SK-N-SH treated with all-trans-retinoic acid at 6 μM for 48 hours (cell line): ENCODE results near the gene FUT3.
"Not testable (repeated sequence)": the region's sequence is repeated elsewhere in the genome, so short reads cannot be mapped to it uniquely, and the experiment has no call there.

Experiments
- ATAC-seq: fragments of 200-7000 bp; cut with Tn5 transposase; 3 replicates; pipeline ENCODE4 v1.9.1; 2020; ENCODE audit warnings: mild to moderate bottlenecking, moderate library complexity
- ARNTL ChIP-seq: fragments of 450-650 bp; formaldehyde crosslinking; IDR thresholded peaks from 2 replicates; pipeline ENCODE4 v1.5.0; 2020; ENCODE audit warnings: low read depth, mild to moderate bottlenecking, moderate library complexity, borderline replicate concordance
- BACH2 ChIP-seq: fragments of 250-450 bp; sonication (Bioruptor Pico); IDR thresholded peaks from 2 replicates; pipeline ENCODE4 v1.9.0; 2021; ENCODE audit warnings: mild to moderate bottlenecking, borderline replicate concordance
- CSDC2 ChIP-seq: fragments of 250-450 bp; sonication (Bioruptor Pico); IDR thresholded peaks from 2 replicates; pipeline ENCODE4 v1.5.0; 2020; ENCODE audit warnings: mild to moderate bottlenecking, moderate library complexity
- ESRRG ChIP-seq: fragments of 250-450 bp; sonication (Bioruptor Pico); IDR thresholded peaks from 2 replicates; pipeline ENCODE4 v1.6.1; 2021; ENCODE audit warnings: mild to moderate bottlenecking
- GLIS3 ChIP-seq: fragments of 250-450 bp; sonication (Bioruptor Pico); IDR thresholded peaks from 2 replicates; pipeline ENCODE4 v1.5.0; 2020; ENCODE audit warnings: mild to moderate bottlenecking, moderate library complexity
- ISL1 ChIP-seq: fragments of 250-450 bp; sonication (Bioruptor Pico); IDR thresholded peaks from 2 replicates; pipeline ENCODE4 v2.1.2; 2022; ENCODE audit warnings: mild to moderate bottlenecking, moderate library complexity
- OSR1 ChIP-seq: fragments of 250-450 bp; sonication (Bioruptor Pico); IDR thresholded peaks from 2 replicates; pipeline ENCODE4 v1.8.0; 2022; ENCODE audit warnings: moderate library complexity, mild to moderate bottlenecking, inconsistent platforms
- PPARA ChIP-seq: fragments of 250-450 bp; sonication (Bioruptor Pico); IDR thresholded peaks from 2 replicates; pipeline ENCODE4 v1.5.0; 2020; ENCODE audit warnings: mild to moderate bottlenecking, borderline replicate concordance
- RARB ChIP-seq: fragments of 250-450 bp; sonication (Bioruptor Pico); IDR thresholded peaks from 2 replicates; pipeline ENCODE4 v1.8.0; 2021; ENCODE audit warnings: mild to moderate bottlenecking, moderate library complexity
- SNAI2 ChIP-seq: fragments of 250-450 bp; sonication (Bioruptor Pico); IDR thresholded peaks from 2 replicates; pipeline ENCODE4 v1.5.0; 2020; ENCODE audit warnings: mild to moderate bottlenecking, moderate library complexity
- TCF4 ChIP-seq: fragments of 250-450 bp; sonication (Bioruptor Pico); IDR thresholded peaks from 2 replicates; pipeline ENCODE4 v1.8.0; 2021; ENCODE audit warnings: mild to moderate bottlenecking, moderate library complexity, borderline replicate concordance
- TOX ChIP-seq: fragments of 250-450 bp; sonication (Bioruptor Pico); IDR thresholded peaks from 2 replicates; pipeline ENCODE4 v1.8.0; 2021; ENCODE audit warnings: mild to moderate bottlenecking, moderate library complexity, borderline replicate concordance
- ZC3H10 ChIP-seq: fragments of 250-450 bp; sonication (Bioruptor Pico); IDR thresholded peaks from 2 replicates; pipeline ENCODE4 v1.5.1; 2021; ENCODE audit warnings: mild to moderate bottlenecking, moderate library complexity
- ZFP3 ChIP-seq: fragments of 250-450 bp; sonication (Bioruptor Pico); IDR thresholded peaks from 2 replicates; pipeline ENCODE4 v1.5.0; 2020; ENCODE audit warnings: mild to moderate bottlenecking, moderate library complexity
- ZFP30 ChIP-seq: fragments of 450-650 bp; formaldehyde crosslinking; IDR thresholded peaks from 2 replicates; pipeline ENCODE4 v1.5.0; 2022; ENCODE audit warnings: mild to moderate bottlenecking, moderate library complexity
- ZNF565 ChIP-seq: fragments of 450-650 bp; formaldehyde crosslinking; conservative IDR thresholded peaks from 2 replicates; pipeline ENCODE4 v1.5.0; 2020; ENCODE audit warnings: low read depth, mild to moderate bottlenecking, moderate library complexity
- ZNF8 ChIP-seq: fragments of 450-650 bp; formaldehyde crosslinking; IDR thresholded peaks from 2 replicates; pipeline ENCODE4 v1.5.0; 2020; ENCODE audit warnings: mild to moderate bottlenecking, moderate library complexity
- TF ChIP-seq, protein P1 (sequence below): fragments of 250-450 bp; sonication (Bioruptor Pico); IDR thresholded peaks from 2 replicates; pipeline ENCODE4 v1.8.0; 2020; ENCODE audit warnings: mild to moderate bottlenecking, moderate library complexity, borderline replicate concordance
- TF ChIP-seq, protein P2 (sequence below): fragments of 250-450 bp; sonication (Bioruptor Pico); IDR thresholded peaks from 2 replicates; pipeline ENCODE4 v1.5.1; 2020; ENCODE audit warnings: low read depth, mild to moderate bottlenecking, moderate library complexity
- TF ChIP-seq, protein P3 (sequence below): fragments of 250-450 bp; sonication (Bioruptor Pico); IDR thresholded peaks from 2 replicates; pipeline ENCODE4 v1.8.0; 2021; ENCODE audit warnings: low read depth, mild to moderate bottlenecking, moderate library complexity, borderline replicate concordance
- TF ChIP-seq, protein P4 (sequence below): fragments of 250-450 bp; sonication (Bioruptor Pico); IDR thresholded peaks from 2 replicates; pipeline ENCODE4 v1.5.0; 2020; ENCODE audit warnings: mild to moderate bottlenecking, moderate library complexity

The FUT3 gene

DNA sequence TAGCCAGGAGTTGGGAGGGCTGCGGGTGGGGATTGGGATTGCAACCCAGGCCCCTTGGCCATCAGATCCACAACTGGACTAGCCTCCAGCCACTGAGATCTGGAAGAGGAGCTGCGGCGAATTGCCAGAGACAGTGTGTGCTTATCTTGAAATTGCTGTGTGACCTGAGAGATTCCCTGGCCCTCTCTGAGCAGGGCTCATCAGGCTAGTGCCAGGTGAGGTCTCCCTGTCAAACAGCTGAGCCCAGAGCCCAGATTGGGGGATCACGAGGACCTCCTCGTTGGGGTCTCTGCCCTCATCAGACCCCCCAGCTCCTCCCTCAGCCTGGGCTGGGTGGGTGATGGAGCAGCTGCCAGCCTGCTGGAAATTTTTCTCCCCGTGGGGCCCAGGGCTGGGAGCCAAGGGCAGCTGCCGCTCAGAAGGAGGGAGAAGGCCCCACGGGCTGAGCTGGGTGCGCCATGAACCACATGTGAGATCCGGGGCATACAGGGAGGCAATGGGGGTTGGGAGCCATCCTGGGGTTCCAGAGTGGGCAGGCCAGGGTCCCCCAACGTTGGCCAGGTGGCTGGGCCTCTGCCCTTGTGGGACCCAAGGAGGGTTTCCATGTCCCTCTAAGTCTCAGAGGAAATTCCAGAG is 11.9 kb upstream of the FUT3 start:
- ATAC-seq = no peak
- no peak for TF ChIP-seq OSR1 (CRISPR knock-in tag)
- no peak for TF ChIP-seq ZC3H10 (CRISPR knock-in tag)
- TF ChIP-seq RARB (CRISPR knock-in tag) = no peak
- no peak for TF ChIP-seq PPARA (CRISPR knock-in tag)
- no peak for TF ChIP-seq TOX (CRISPR knock-in tag)
- TF ChIP-seq ZNF565 (CRISPR knock-in tag) = no peak
- TF ChIP-seq, protein P1, sequence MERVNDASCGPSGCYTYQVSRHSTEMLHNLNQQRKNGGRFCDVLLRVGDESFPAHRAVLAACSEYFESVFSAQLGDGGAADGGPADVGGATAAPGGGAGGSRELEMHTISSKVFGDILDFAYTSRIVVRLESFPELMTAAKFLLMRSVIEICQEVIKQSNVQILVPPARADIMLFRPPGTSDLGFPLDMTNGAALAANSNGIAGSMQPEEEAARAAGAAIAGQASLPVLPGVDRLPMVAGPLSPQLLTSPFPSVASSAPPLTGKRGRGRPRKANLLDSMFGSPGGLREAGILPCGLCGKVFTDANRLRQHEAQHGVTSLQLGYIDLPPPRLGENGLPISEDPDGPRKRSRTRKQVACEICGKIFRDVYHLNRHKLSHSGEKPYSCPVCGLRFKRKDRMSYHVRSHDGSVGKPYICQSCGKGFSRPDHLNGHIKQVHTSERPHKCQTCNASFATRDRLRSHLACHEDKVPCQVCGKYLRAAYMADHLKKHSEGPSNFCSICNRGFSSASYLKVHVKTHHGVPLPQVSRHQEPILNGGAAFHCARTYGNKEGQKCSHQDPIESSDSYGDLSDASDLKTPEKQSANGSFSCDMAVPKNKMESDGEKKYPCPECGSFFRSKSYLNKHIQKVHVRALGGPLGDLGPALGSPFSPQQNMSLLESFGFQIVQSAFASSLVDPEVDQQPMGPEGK (CRISPR knock-in tag) = no peak
- TF ChIP-seq ESRRG (CRISPR knock-in tag) = no peak
- no peak for TF ChIP-seq ARNTL (CRISPR knock-in tag)
- TF ChIP-seq ZFP30 (CRISPR knock-in tag) = no peak
- TF ChIP-seq, protein P2, sequence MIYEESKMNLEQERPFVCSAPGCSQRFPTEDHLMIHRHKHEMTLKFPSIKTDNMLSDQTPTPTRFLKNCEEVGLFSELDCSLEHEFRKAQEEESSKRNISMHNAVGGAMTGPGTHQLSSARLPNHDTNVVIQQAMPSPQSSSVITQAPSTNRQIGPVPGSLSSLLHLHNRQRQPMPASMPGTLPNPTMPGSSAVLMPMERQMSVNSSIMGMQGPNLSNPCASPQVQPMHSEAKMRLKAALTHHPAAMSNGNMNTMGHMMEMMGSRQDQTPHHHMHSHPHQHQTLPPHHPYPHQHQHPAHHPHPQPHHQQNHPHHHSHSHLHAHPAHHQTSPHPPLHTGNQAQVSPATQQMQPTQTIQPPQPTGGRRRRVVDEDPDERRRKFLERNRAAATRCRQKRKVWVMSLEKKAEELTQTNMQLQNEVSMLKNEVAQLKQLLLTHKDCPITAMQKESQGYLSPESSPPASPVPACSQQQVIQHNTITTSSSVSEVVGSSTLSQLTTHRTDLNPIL (CRISPR knock-in tag) = no peak
- TF ChIP-seq, protein P3, sequence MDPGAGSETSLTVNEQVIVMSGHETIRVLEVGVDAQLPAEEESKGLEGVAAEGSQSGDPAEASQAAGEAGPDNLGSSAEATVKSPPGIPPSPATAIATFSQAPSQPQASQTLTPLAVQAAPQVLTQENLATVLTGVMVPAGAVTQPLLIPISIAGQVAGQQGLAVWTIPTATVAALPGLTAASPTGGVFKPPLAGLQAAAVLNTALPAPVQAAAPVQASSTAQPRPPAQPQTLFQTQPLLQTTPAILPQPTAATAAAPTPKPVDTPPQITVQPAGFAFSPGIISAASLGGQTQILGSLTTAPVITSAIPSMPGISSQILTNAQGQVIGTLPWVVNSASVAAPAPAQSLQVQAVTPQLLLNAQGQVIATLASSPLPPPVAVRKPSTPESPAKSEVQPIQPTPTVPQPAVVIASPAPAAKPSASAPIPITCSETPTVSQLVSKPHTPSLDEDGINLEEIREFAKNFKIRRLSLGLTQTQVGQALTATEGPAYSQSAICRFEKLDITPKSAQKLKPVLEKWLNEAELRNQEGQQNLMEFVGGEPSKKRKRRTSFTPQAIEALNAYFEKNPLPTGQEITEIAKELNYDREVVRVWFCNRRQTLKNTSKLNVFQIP (CRISPR knock-in tag) = no peak
- TF ChIP-seq SNAI2 = no peak
- no peak for TF ChIP-seq TCF4 (CRISPR knock-in tag)
- TF ChIP-seq GLIS3 (CRISPR knock-in tag) = no peak
- no peak for TF ChIP-seq ZFP3
- no peak for TF ChIP-seq BACH2

DNA sequence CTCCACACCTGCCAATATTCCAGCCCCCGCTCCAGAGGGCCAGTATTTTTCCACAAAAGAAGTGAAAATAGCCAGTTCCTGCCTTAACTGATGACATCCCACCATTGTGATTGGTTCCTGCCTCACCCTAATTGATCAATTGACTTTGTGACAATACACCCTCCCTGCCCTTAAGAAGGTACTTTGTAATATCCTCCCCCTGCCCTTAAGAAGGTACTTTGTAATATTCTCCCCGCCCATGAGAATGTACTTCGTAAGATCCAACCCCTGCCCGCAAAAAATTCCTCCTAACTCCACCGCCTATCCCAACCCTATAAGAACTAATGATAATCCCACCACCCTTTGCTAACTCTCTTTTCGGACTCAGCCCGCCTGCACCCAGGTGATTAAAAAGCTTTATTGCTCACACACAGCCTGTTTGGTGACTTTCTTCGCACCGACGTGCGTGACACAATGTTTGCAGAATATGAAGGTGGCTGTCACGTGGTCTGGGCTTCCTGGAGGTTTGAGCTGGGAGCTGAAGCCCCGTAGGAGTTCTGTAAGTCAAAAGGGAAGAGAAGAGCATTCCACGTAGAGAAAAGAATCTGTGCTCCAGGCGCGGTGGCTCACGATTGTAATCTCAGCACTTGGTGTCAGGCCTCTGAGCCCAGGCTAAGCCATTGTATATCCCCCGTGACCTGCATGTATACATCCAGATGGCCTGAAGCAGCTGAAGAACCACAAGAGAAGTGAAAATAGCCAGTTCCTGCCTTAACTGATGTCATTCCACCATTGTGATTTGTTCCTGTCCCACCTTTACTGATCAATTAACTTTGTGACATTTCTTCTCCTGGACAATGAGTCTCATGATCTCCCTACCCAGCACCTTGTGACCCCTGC is 6.2 kb upstream of the FUT3 start:
- no peak for ATAC-seq

DNA sequence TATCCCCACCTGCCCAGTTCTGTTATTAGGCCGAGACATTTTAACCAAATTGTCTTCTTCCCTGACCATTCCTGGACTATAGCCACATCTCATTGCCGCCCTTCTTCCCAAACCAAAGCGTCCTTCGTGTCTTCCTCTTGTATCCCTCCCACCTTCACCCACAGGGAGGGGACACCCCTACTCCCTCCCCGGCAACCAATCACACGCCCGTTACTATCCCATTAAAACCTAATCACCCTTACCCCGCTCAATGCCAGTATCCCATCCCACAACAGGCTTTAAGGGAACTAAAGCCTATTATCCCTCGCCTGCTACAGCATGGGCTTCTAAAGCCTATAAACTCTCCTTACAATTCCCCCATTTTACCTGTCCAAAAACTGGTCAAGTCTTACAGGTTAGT is 3.9 kb upstream of the FUT3 start:
- not testable (repeated sequence) for ATAC-seq

More for the DNA sequence above, 6.2 kb upstream of the FUT3 start:
- TF ChIP-seq, protein P2 (CRISPR knock-in tag) = no peak
- TF ChIP-seq ZNF8 (no peak), ZFP3 (no peak), ISL1 (no peak), ARNTL (CRISPR knock-in tag) (no peak), TOX (CRISPR knock-in tag) (no peak), ESRRG (CRISPR knock-in tag) (no peak), ZFP30 (CRISPR knock-in tag) (no peak), ZC3H10 (CRISPR knock-in tag) (no peak), TCF4 (CRISPR knock-in tag) (no peak), CSDC2 (CRISPR knock-in tag) (no peak), PPARA (CRISPR knock-in tag) (no peak), ZNF565 (CRISPR knock-in tag) (no peak)
- TF ChIP-seq, protein P3 (CRISPR knock-in tag) = no peak
- TF ChIP-seq, protein P4, sequence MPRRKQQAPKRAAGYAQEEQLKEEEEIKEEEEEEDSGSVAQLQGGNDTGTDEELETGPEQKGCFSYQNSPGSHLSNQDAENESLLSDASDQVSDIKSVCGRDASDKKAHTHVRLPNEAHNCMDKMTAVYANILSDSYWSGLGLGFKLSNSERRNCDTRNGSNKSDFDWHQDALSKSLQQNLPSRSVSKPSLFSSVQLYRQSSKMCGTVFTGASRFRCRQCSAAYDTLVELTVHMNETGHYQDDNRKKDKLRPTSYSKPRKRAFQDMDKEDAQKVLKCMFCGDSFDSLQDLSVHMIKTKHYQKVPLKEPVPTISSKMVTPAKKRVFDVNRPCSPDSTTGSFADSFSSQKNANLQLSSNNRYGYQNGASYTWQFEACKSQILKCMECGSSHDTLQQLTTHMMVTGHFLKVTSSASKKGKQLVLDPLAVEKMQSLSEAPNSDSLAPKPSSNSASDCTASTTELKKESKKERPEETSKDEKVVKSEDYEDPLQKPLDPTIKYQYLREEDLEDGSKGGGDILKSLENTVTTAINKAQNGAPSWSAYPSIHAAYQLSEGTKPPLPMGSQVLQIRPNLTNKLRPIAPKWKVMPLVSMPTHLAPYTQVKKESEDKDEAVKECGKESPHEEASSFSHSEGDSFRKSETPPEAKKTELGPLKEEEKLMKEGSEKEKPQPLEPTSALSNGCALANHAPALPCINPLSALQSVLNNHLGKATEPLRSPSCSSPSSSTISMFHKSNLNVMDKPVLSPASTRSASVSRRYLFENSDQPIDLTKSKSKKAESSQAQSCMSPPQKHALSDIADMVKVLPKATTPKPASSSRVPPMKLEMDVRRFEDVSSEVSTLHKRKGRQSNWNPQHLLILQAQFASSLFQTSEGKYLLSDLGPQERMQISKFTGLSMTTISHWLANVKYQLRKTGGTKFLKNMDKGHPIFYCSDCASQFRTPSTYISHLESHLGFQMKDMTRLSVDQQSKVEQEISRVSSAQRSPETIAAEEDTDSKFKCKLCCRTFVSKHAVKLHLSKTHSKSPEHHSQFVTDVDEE (CRISPR knock-in tag) = no peak
- TF ChIP-seq, all 23 proteins: peak for 0

DNA sequence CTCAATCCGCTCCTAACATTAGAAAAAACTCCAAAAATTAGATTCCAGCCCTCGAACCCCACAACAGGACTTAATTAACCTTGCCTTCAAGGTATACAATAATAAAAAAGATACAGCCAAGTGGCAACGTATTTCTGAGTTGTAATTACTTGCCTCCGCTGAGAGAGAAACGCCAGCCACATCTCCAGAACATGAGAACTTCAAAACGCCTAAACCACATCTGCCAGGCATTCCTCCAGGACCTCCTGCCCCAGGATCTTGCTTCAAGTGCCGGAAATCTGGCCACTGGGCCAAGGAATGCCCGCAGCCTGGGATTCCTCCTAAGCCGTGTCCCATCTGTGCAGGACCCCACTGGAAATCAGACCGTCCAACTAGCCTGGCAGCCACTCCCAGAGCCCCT is 2.9 kb upstream of the FUT3 start:
- not testable (repeated sequence) for ATAC-seq
